Measurements from ENCODE around the gene ABCC3. TPM values are rescaled to one million over a fixed set of nuclear protein-coding genes. Genes with fewer than 3 reads are reported as not detected.
"Not testable (repeated sequence)": the region's sequence is repeated elsewhere in the genome, so short reads cannot be mapped to it uniquely, and the experiment has no call there.

ABCC3 gene
- total RNA-seq, 1 experiment from 2014 or later, result not detected

- H3K79me2 ChIP-seq (ENCODE audit: low read length), result peaks cover 58% of the 10 kb centered on the region
- DNase-seq, result peak; percentile 51
- H3K4me2 ChIP-seq (ENCODE audit: low read depth, low read length, poor library complexity, severe bottlenecking), result peak overlapping the region; percentile 91
- H3K36me3 ChIP-seq (ENCODE audit: insufficient read depth, low read length), result peaks cover 18% of the 10 kb centered on the region; the same call in 1 of the 2 replicates
- H3K9me2 ChIP-seq (replicated peaks; ENCODE audit: insufficient read depth, low read length), result no peaks in the 10 kb centered on the region
- H3K27ac ChIP-seq (ENCODE audit: low read length), result peak overlapping the region; percentile 88
- peaks cover 27% of the 10 kb centered on the region for H3K4me1 ChIP-seq (ENCODE audit: low read length)
- no peaks in the 10 kb centered on the region for H3K27me3 ChIP-seq (ENCODE audit: low read length)
- H3K4me3 ChIP-seq (ENCODE audit: low read length), result peak overlapping the region; percentile 84
- no peaks in the 10 kb centered on the region for H3K9me3 ChIP-seq (ENCODE audit: low read length)
- peaks cover 54% of the 10 kb centered on the region for H4K20me1 ChIP-seq (ENCODE audit: insufficient read depth, low read depth, low read length)
- peak overlapping the region; percentile 98 for H3K9ac ChIP-seq (ENCODE audit: low read length)
- peak overlapping the region; percentile 20; the same call in 1 of the 2 replicates for H2AFZ ChIP-seq (ENCODE audit: low read length)
These were observed 85.5 kb downstream of the ABCC3 start for GRCh38 chr17:50719924-50720794.

GRCh38 chr17:50721194-50722010 lies 86.7 kb downstream of the ABCC3 start:
- Histone ChIP-seq H3K9me2 (replicated peaks; ENCODE audit: insufficient read depth, low read length) (no peaks in the 10 kb centered on the region), H3K4me3 (ENCODE audit: low read length) (peak overlapping the region; percentile 84), H3K4me2 (ENCODE audit: low read depth, low read length, poor library complexity, severe bottlenecking) (peak overlapping the region; percentile 91), H3K9ac (ENCODE audit: low read length) (peak overlapping the region; percentile 98), H3K9me3 (ENCODE audit: low read length) (no peaks in the 10 kb centered on the region), H3K36me3 (ENCODE audit: insufficient read depth, low read length) (peaks cover 25% of the 10 kb centered on the region; the same call in 1 of the 2 replicates), H3K27me3 (ENCODE audit: low read length) (no peaks in the 10 kb centered on the region), H3K27ac (ENCODE audit: low read length) (peak overlapping the region; percentile 88; the same call in 1 of the 2 replicates), H3K4me1 (ENCODE audit: low read length) (peaks cover 30% of the 10 kb centered on the region), H4K20me1 (ENCODE audit: insufficient read depth, low read depth, low read length) (peaks cover 66% of the 10 kb centered on the region), H3K79me2 (ENCODE audit: low read length) (peaks cover 70% of the 10 kb centered on the region), H2AFZ (ENCODE audit: low read length) (no peak overlapping the region)
- DNase-seq, result peak; percentile 61

- Histone ChIP-seq H3K27ac (ENCODE audit: low read length) (no peak overlapping the region), H3K4me1 (ENCODE audit: low read length) (peaks cover 34% of the 10 kb centered on the region), H3K36me3 (ENCODE audit: insufficient read depth, low read length) (peaks cover 31% of the 10 kb centered on the region), H3K9me2 (replicated peaks; ENCODE audit: insufficient read depth, low read length) (no peaks in the 10 kb centered on the region), H3K4me2 (ENCODE audit: low read depth, low read length, poor library complexity, severe bottlenecking) (peak overlapping the region; percentile 35), H2AFZ (ENCODE audit: low read length) (no peak overlapping the region), H3K9ac (ENCODE audit: low read length) (no peak overlapping the region), H4K20me1 (ENCODE audit: insufficient read depth, low read depth, low read length) (peaks cover 77% of the 10 kb centered on the region), H3K4me3 (ENCODE audit: low read length) (no peak overlapping the region), H3K27me3 (ENCODE audit: low read length) (no peaks in the 10 kb centered on the region), H3K9me3 (ENCODE audit: low read length) (no peaks in the 10 kb centered on the region), H3K79me2 (ENCODE audit: low read length) (peaks cover 84% of the 10 kb centered on the region)
- no peak for DNase-seq
These were observed 88.1 kb downstream of the ABCC3 start for GRCh38 chr17:50722746-50723145.

DNA sequence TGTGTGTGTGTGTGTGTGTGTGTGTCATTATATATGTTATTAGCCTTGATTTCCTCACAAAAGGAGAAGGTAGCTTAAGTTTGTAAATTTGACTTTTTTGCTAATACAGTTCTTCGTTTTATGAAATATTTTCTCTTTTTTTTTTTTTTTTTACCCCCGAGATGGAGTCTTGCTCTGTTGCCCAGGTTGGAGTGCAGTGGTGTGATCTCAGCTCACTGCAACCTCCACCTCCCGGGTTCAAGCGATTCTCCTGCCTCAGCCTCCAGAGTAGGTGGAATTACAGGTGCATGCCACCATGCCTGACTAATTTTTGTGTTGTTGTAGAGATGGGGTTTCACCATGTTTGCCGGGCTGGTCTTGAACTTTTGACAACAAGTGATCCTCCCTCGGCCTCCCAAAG lies 89.9 kb downstream of the ABCC3 start:
- H3K27ac ChIP-seq (ENCODE audit: low read length); H3K9ac ChIP-seq (ENCODE audit: low read length); DNase-seq; H3K4me3 ChIP-seq (ENCODE audit: low read length); H3K9me2 ChIP-seq (replicated peaks; ENCODE audit: insufficient read depth, low read length); H3K4me2 ChIP-seq (ENCODE audit: low read depth, low read length, poor library complexity, severe bottlenecking); H3K27me3 ChIP-seq (ENCODE audit: low read length); H3K9me3 ChIP-seq (ENCODE audit: low read length); H2AFZ ChIP-seq (ENCODE audit: low read length): not testable (repeated sequence)
- H4K20me1 ChIP-seq (ENCODE audit: insufficient read depth, low read depth, low read length), result peaks cover 93% of the 10 kb centered on the region
- H3K79me2 ChIP-seq (ENCODE audit: low read length), result peaks cover 100% of the 10 kb centered on the region
- peaks cover 31% of the 10 kb centered on the region for H3K36me3 ChIP-seq (ENCODE audit: insufficient read depth, low read length)
- peaks cover 29% of the 10 kb centered on the region for H3K4me1 ChIP-seq (ENCODE audit: low read length)

- H2AFZ ChIP-seq (ENCODE audit: low read length), result no peak overlapping the region
- no peaks in the 10 kb centered on the region for H3K9me3 ChIP-seq (ENCODE audit: low read length)
- peaks cover 29% of the 10 kb centered on the region for H3K4me1 ChIP-seq (ENCODE audit: low read length)
- H3K27ac ChIP-seq (ENCODE audit: low read length), result no peak overlapping the region
- H3K79me2 ChIP-seq (ENCODE audit: low read length), result peaks cover 99% of the 10 kb centered on the region
- H4K20me1 ChIP-seq (ENCODE audit: insufficient read depth, low read depth, low read length), result peaks cover 93% of the 10 kb centered on the region
- H3K36me3 ChIP-seq (ENCODE audit: insufficient read depth, low read length), result peaks cover 31% of the 10 kb centered on the region
- no peak overlapping the region for H3K4me3 ChIP-seq (ENCODE audit: low read length)
- H3K27me3 ChIP-seq (ENCODE audit: low read length), result no peaks in the 10 kb centered on the region
- H3K9me2 ChIP-seq (replicated peaks; ENCODE audit: insufficient read depth, low read length), result no peaks in the 10 kb centered on the region
- H3K9ac ChIP-seq (ENCODE audit: low read length), result no peak overlapping the region
- no peak overlapping the region for H3K4me2 ChIP-seq (ENCODE audit: low read depth, low read length, poor library complexity, severe bottlenecking)
- DNase-seq, result no peak
These were observed 91.3 kb downstream of the ABCC3 start for GRCh38 chr17:50725769-50726655.

DNA sequence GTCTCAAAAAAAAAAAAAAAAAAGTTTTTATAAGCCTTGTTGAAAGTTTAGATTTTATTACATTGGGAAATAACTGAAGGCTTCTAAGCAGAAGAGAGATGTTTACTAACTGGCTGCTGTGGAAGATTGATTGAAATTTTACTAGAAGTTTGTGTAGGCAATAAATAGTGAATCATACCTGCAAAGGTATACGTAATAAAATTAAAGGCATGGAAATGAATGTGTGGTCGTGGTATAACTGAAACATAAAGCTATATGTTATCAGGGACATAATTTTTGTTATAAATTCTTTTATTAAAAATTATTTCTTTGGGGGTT lies 93.4 kb downstream of the ABCC3 start:
- Histone ChIP-seq H3K9me2 (replicated peaks; ENCODE audit: insufficient read depth, low read length) (no peaks in the 10 kb centered on the region), H3K79me2 (ENCODE audit: low read length) (peaks cover 99% of the 10 kb centered on the region), H3K27me3 (ENCODE audit: low read length) (no peaks in the 10 kb centered on the region), H3K27ac (ENCODE audit: low read length) (no peak overlapping the region), H3K9ac (ENCODE audit: low read length) (no peak overlapping the region), H3K4me1 (ENCODE audit: low read length) (peaks cover 10% of the 10 kb centered on the region), H3K4me2 (ENCODE audit: low read depth, low read length, poor library complexity, severe bottlenecking) (no peak overlapping the region), H2AFZ (ENCODE audit: low read length) (no peak overlapping the region), H4K20me1 (ENCODE audit: insufficient read depth, low read depth, low read length) (peaks cover 91% of the 10 kb centered on the region), H3K4me3 (ENCODE audit: low read length) (no peak overlapping the region), H3K36me3 (ENCODE audit: insufficient read depth, low read length) (peaks cover 23% of the 10 kb centered on the region), H3K9me3 (ENCODE audit: low read length) (no peaks in the 10 kb centered on the region)
- DNase-seq, result no peak

- no peaks in the 10 kb centered on the region for H3K9me3 ChIP-seq (ENCODE audit: low read length)
- peaks cover 13% of the 10 kb centered on the region for H3K36me3 ChIP-seq (ENCODE audit: insufficient read depth, low read length)
- DNase-seq, result no peak
- H2AFZ ChIP-seq (ENCODE audit: low read length), result no peak overlapping the region
- no peak overlapping the region for H3K27ac ChIP-seq (ENCODE audit: low read length)
- H3K79me2 ChIP-seq (ENCODE audit: low read length), result peaks cover 99% of the 10 kb centered on the region
- H3K4me2 ChIP-seq (ENCODE audit: low read depth, low read length, poor library complexity, severe bottlenecking), result no peak overlapping the region
- H3K9ac ChIP-seq (ENCODE audit: low read length), result no peak overlapping the region
- peaks cover 86% of the 10 kb centered on the region for H4K20me1 ChIP-seq (ENCODE audit: insufficient read depth, low read depth, low read length)
- no peaks in the 10 kb centered on the region for H3K27me3 ChIP-seq (ENCODE audit: low read length)
- H3K9me2 ChIP-seq (replicated peaks; ENCODE audit: insufficient read depth, low read length), result no peaks in the 10 kb centered on the region
- no peak overlapping the region for H3K4me3 ChIP-seq (ENCODE audit: low read length)
- H3K4me1 ChIP-seq (ENCODE audit: low read length), result peaks cover 7% of the 10 kb centered on the region
These were observed 94.4 kb downstream of the ABCC3 start for GRCh38 chr17:50728881-50729765.
